LNCAP (cell line): ENCODE data around the gene HEPACAM.

Source experiments
- CTCF ChIP-seq: fragments of 450-650 bp; IDR thresholded peaks from 2 replicates; pipeline ENCODE4 v1.5.1; 2017; ENCODE audit warnings: mild to moderate bottlenecking

The HEPACAM gene

GRCh38 chr11:124896821-124897391 lies 38.9 kb downstream of the HEPACAM start:
- TF ChIP-seq CTCF = no peak

- TF ChIP-seq CTCF = no peak
Measured at GRCh38 chr11:124896071-124896750, 39.6 kb downstream of the HEPACAM start.

GRCh38 chr11:124895471-124895971 lies 40.3 kb downstream of the HEPACAM start:
- TF ChIP-seq CTCF = no peak

GRCh38 chr11:124894606-124895430 lies 41.0 kb downstream of the HEPACAM start:
- TF ChIP-seq CTCF = no peak

GRCh38 chr11:124893781-124894401 lies 42.0 kb downstream of the HEPACAM start:
- TF ChIP-seq CTCF = no peak

- no peak for TF ChIP-seq CTCF
Measured at GRCh38 chr11:124892750-124893454, 42.9 kb downstream of the HEPACAM start.

- no peak for TF ChIP-seq CTCF
Measured at GRCh38 chr11:124892146-124892545, 43.7 kb downstream of the HEPACAM start.
